Astrocyte of the cerebellum (primary cell): Measurements from ENCODE around the gene LYAR.
A peak's percentile ranks its signal among the peaks of the same experiment; 100 is the strongest.

Experiments used
- DNase-seq: peaks from one replicate; pipeline ENCODE4 v3.0.0-alpha.2; 2011; ENCODE audit warnings: low read depth
- H3K4me3 ChIP-seq: 2 replicates; pipeline ENCODE4 v1.5.1; 2011; ENCODE audit warnings: mild to moderate bottlenecking, low read depth, low read length, moderate library complexity
- CTCF ChIP-seq: IDR thresholded peaks from 2 replicates; pipeline ENCODE4 v1.5.1; 2012; ENCODE audit warnings: low read length, low read depth, moderate library complexity, mild to moderate bottlenecking; ENCODE audit errors: missing control alignments
- in situ Hi-C: cut with HindIII; loops from 2 replicates; pipeline ENCODE4 v1.10.0; 2017; ENCODE audit warnings: low sequenced_read_pairs

The LYAR gene

DNA sequence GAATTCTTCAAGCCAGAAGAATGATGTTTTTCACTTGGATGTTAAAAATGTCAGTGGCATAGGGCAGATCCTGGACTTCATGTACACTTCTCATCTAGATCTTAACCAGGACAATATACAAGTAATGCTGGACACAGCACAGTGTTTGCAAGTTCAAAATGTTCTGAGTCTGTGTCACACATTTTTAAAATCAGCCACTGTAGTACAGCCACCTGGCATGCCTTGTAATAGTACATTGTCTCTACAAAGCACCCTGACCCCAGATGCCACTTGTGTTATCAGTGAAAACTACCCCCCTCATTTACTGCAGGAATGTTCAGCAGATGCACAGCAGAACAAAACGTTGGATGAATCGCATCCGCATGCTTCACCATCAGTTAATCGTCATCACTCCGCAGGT lies 12.0 kb upstream of the LYAR start:
- no peak for TF ChIP-seq CTCF
- H3K4me3 ChIP-seq: no peak overlapping the region
- no peak for DNase-seq
- in situ Hi-C loops: no loop called here

GRCh38 chr4:4299006-4299405 lies 9.1 kb upstream of the LYAR start:
- in situ Hi-C loops: no loop called here
- no peak overlapping the region for H3K4me3 ChIP-seq
- no peak for DNase-seq
- no peak for TF ChIP-seq CTCF

GRCh38 chr4:4296283-4296846 lies 6.4 kb upstream of the LYAR start:
- H3K4me3 ChIP-seq: no peak overlapping the region
- no peak for DNase-seq
- TF ChIP-seq CTCF: no peak
- in situ Hi-C loops: no loop called here

DNA sequence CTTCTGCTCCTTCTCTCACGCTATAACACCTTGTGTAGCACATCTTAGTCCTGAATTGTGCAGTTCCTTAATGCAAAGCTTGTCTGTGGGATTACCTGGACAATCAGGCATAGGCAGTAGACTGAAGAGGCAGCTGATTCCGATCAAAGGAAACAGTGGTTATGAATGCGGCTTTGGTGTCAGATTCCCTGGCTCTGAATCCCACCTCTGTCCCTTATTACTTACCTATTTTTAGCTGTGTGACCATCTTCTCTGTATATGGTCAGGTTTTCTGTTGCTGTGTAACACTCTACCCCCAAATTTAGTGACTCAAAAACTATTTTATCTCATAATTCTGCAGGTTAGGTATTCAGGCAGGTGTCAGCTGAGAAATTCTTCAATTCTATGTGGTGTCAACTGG lies 3.3 kb upstream of the LYAR start:
- TF ChIP-seq CTCF: no peak
- in situ Hi-C loops: no loop called here

DNA sequence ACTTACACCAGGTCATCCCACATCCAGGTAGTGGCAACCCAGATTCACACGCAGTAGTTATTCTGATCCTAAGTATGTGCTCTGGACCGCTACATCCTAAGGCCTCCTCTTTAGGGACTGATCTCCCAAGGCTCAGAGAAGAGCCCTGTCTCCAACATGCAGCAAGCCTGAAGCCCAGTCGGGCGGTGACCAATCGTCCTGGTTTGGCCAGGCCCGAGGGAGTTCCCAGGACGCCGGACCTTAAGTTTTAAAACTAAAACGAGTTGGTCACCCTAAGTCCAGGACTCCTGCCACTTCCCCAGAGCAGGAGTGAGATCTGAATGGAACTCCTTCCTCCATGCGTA lies 385 bp downstream of the LYAR start:
- TF ChIP-seq CTCF: no peak
- DNase-seq: no peak
- in situ Hi-C loops: loop anchor here (5.0 kb wide), 1 partner anchor 78 kb away; no protein-coding TSS in a partner anchor
- H3K4me3 ChIP-seq: peak overlapping the region; percentile 94

More for the DNA sequence above, 3.3 kb upstream of the LYAR start:
- no peak overlapping the region for H3K4me3 ChIP-seq
- DNase-seq: no peak

- TF ChIP-seq CTCF: no peak
- no peak for DNase-seq
- H3K4me3 ChIP-seq: peak overlapping the region; percentile 94
- in situ Hi-C loops: loop anchor here (5.0 kb wide), 1 partner anchor 78 kb away; no protein-coding TSS in a partner anchor
These were observed 899 bp downstream of the LYAR start for GRCh38 chr4:4289055-4289454.
